Measurements from ENCODE around the gene AFP. TPM values are rescaled to one million over a fixed set of nuclear protein-coding genes. Genes with fewer than 3 reads are reported as not detected.
A peak's percentile ranks its signal among the peaks of the same experiment; 100 is the strongest.
"Not testable (repeated sequence)": the region's sequence is repeated elsewhere in the genome, so short reads cannot be mapped to it uniquely, and the experiment has no call there.

AFP gene
- total RNA-seq: 166 and 254 TPM in 2 replicates
- long read RNA-seq, transcript AFP-202 (15 exons, 2,484 nt): major isoform, 456 of 531 reads
- long read RNA-seq, partial matches to known transcripts: 33 of 531 reads
- long read RNA-seq, other reads (novel, unspliced or antisense): 41 of 531 reads

DNA sequence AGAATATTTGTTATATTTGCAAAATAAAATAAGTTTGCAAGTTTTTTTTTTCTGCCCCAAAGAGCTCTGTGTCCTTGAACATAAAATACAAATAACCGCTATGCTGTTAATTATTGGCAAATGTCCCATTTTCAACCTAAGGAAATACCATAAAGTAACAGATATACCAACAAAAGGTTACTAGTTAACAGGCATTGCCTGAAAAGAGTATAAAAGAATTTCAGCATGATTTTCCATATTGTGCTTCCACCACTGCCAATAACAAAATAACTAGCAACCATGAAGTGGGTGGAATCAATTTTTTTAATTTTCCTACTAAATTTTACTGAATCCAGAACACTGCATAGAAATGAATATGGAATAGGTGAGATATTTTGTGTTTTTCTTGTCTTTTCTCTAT lies at the start of gene AFP:
AFP (plus strand) TSS at position 238 of the 400 bp plus-strand sequence; CDS start at position 280, 42 bp downstream.
- Mint-ChIP-seq H3K4me3 (ENCODE audit: low read depth) (peak within 1 kb of the TSS; percentile 37), H3K27ac (no peak within 1 kb of the TSS), H3K27me3 (no peaks in the 10 kb centered on the region), H3K4me1 (ENCODE audit: low read depth) (peaks cover 26% of the 10 kb centered on the region), H3K9me3 (ENCODE audit: low read depth) (peaks cover 4% of the 10 kb centered on the region), H3K36me3 (ENCODE audit: insufficient read depth) (peaks cover 3% of the 10 kb centered on the region)
- DNase-seq (ENCODE audit: low spot score, unreplicated experiment): no peak
- TF ChIP-seq CTCF (IDR thresholded peaks at IDR 0.05; ENCODE audit: unreplicated experiment): no peak

- Mint-ChIP-seq H3K36me3 (ENCODE audit: insufficient read depth) (no peaks in the 10 kb centered on the region), H3K9me3 (ENCODE audit: low read depth) (peaks cover 8% of the 10 kb centered on the region), H3K27ac (peak overlapping the region; percentile 65), H3K4me1 (ENCODE audit: low read depth) (peaks cover 3% of the 10 kb centered on the region), H3K27me3 (no peaks in the 10 kb centered on the region), H3K4me3 (ENCODE audit: low read depth) (no peak overlapping the region)
- no peak for DNase-seq (ENCODE audit: low spot score, unreplicated experiment)
- no peak for TF ChIP-seq CTCF (IDR thresholded peaks at IDR 0.05; ENCODE audit: unreplicated experiment)
Observed at GRCh38 chr4:73387552-73387951, 48.5 kb upstream of the AFP start.

GRCh38 chr4:73388887-73389286 lies 47.1 kb upstream of the AFP start:
- H3K27me3 Mint-ChIP-seq: no peaks in the 10 kb centered on the region
- no peak for DNase-seq (ENCODE audit: low spot score, unreplicated experiment)
- TF ChIP-seq CTCF (IDR thresholded peaks at IDR 0.05; ENCODE audit: unreplicated experiment): no peak
- H3K4me3 Mint-ChIP-seq (ENCODE audit: low read depth): no peak overlapping the region
- peaks cover 8% of the 10 kb centered on the region for H3K9me3 Mint-ChIP-seq (ENCODE audit: low read depth)
- no peak overlapping the region for H3K27ac Mint-ChIP-seq
- no peaks in the 10 kb centered on the region for H3K36me3 Mint-ChIP-seq (ENCODE audit: insufficient read depth)
- peaks cover 3% of the 10 kb centered on the region for H3K4me1 Mint-ChIP-seq (ENCODE audit: low read depth)

DNA sequence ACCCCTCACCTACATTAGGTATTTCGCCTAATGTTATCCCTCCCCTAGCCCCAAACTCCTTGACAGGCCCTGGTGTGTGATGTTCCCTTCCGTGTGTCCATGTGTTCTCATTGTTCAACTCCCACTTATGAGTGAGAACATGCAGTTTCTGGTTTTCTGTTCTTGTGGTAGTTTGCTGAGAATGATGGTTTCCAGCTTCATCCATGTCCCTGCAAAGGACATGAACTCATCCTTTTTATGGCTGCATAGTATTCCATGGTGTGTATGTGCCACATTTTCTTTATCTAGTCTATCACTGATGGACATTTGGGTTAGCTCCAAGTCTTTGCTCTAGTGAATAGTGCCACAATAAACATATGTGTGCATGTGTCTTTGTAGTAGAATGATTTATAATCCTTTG lies 46.4 kb upstream of the AFP start:
- H3K36me3 Mint-ChIP-seq (ENCODE audit: insufficient read depth); H3K4me3 Mint-ChIP-seq (ENCODE audit: low read depth); H3K4me1 Mint-ChIP-seq (ENCODE audit: low read depth); H3K27me3 Mint-ChIP-seq; H3K9me3 Mint-ChIP-seq (ENCODE audit: low read depth); H3K27ac Mint-ChIP-seq; DNase-seq (ENCODE audit: low spot score, unreplicated experiment): not testable (repeated sequence)

- H3K4me3 Mint-ChIP-seq (ENCODE audit: low read depth): no peak overlapping the region
- H3K27ac Mint-ChIP-seq: no peak overlapping the region
- H3K9me3 Mint-ChIP-seq (ENCODE audit: low read depth): no peaks in the 10 kb centered on the region
- TF ChIP-seq CTCF (IDR thresholded peaks at IDR 0.05; ENCODE audit: unreplicated experiment): no peak
- no peaks in the 10 kb centered on the region for H3K27me3 Mint-ChIP-seq
- no peaks in the 10 kb centered on the region for H3K36me3 Mint-ChIP-seq (ENCODE audit: insufficient read depth)
- no peak for DNase-seq (ENCODE audit: low spot score, unreplicated experiment)
- H3K4me1 Mint-ChIP-seq (ENCODE audit: low read depth): peaks cover 3% of the 10 kb centered on the region
Observed at GRCh38 chr4:73391774-73392173, 44.2 kb upstream of the AFP start.

DNA sequence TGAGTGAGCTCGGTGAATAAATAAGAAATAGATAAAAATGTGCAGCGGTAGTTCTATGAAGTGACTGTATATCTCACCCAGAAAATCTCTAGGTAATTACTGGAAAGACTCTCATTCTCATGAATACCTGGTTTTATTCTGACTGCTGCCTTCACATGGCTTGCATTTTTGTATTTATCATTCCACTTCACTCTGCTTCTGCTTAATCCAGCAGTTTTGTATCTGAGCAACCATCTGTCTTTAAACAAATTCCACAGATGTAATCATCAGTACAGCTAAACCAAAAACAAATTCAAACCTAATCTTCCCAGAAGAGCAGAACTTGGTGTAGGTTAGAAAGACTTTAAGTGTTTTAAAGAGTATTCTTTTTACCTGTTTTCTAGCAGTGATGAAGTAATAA lies 43.1 kb upstream of the AFP start:
- TF ChIP-seq CTCF (IDR thresholded peaks at IDR 0.05; ENCODE audit: unreplicated experiment): no peak
- H3K9me3 Mint-ChIP-seq (ENCODE audit: low read depth): no peaks in the 10 kb centered on the region
- peaks cover 6% of the 10 kb centered on the region for H3K4me1 Mint-ChIP-seq (ENCODE audit: low read depth)
- H3K4me3 Mint-ChIP-seq (ENCODE audit: low read depth): no peak overlapping the region
- no peaks in the 10 kb centered on the region for H3K27me3 Mint-ChIP-seq
- DNase-seq (ENCODE audit: low spot score, unreplicated experiment): no peak
- H3K36me3 Mint-ChIP-seq (ENCODE audit: insufficient read depth): no peaks in the 10 kb centered on the region
- no peak overlapping the region for H3K27ac Mint-ChIP-seq

Measured in progenitor cell of endocrine pancreas (in vitro differentiated cells).